GM12878 (cell line): Measurements from ENCODE around the gene IKBKG. TPM values are rescaled to one million over a fixed set of nuclear protein-coding genes. Genes with fewer than 3 reads are reported as not detected.

Experiments
- ATAC-seq: fragments of 200-7000 bp; cut with Tn5 transposase; 3 replicates; pipeline ENCODE4 v1.9.1; 2020; ENCODE audit warnings: mild to moderate bottlenecking, moderate library complexity
- BruUV-seq: library from RNA; stranded (reverse); fragments of 400-500 nt; replicated peaks from 2 replicates; lab custom pipeline; 2021; lab: Mats Ljungman, UMichigan
- CTCF ChIA-PET: fragments of 300-600 bp; sonication (Branson Sonifier 250); formaldehyde crosslinking; extraction: SDS; loops from one replicate; lab custom pipeline; 2021; ENCODE audit warnings: inconsistent platforms; lab: Yijun Ruan, JAX
- POLR2A ChIA-PET: fragments of 350-600 bp; formaldehyde crosslinking; extraction: SDS; loops from one replicate; lab custom pipeline; 2021; ENCODE audit warnings: inconsistent platforms; lab: Charles Lee
- RAD21 ChIA-PET: fragments of 300-600 bp; sonication (Branson Sonifier 250); formaldehyde crosslinking; loops from one replicate; lab custom pipeline; 2023; ENCODE audit warnings: antibody characterized with exemption; ENCODE audit not compliant: unreplicated experiment; lab: Charles Lee
- SMC1A ChIA-PET: fragments of 300-600 bp; sonication (Branson Sonifier 250); formaldehyde crosslinking; loops from one replicate; lab custom pipeline; 2023; ENCODE audit not compliant: unreplicated experiment, uncharacterized antibody; lab: Charles Lee
- DNase-seq: peaks from one replicate; pipeline ENCODE4 v3.0.0-alpha.2; 2011; ENCODE audit warnings: low read depth, low spot score
- FAIRE-seq: peaks from 3 replicates; lab custom pipeline; 2011; peaks lifted over from hg19 to GRCh38; lab: Jason Lieb, UNC
- H2AFZ ChIP-seq: 2 replicates; pipeline ENCODE4 v1.6.0; 2011; ENCODE audit warnings: low read depth, low read length, control low read depth; ENCODE audit not compliant: control insufficient read depth
- H3K27ac ChIP-seq: 2 replicates; pipeline ENCODE4 v1.5.1; 2011; ENCODE audit warnings: control low read depth; ENCODE audit not compliant: control insufficient read depth, insufficient read depth
- H3K27me3 ChIP-seq, 2 experiments: replicated peaks in 1 of 2; 2 replicates each; pipeline versions ENCODE4 v1.6.0 to v1.6.1; 2011; ENCODE audit warnings: low read length in 1 of 2; ENCODE audit not compliant: control insufficient read depth in 2 of 2, insufficient read depth in 2 of 2
- H3K36me3 ChIP-seq, 2 experiments: 2 replicates each; pipeline ENCODE4 v1.5.1; 2011; ENCODE audit warnings: low read length in 1 of 2; ENCODE audit not compliant: control insufficient read depth in 2 of 2, insufficient read depth in 2 of 2
- H3K4me1 ChIP-seq: 2 replicates; pipeline ENCODE4 v1.6.1; 2011; ENCODE audit warnings: mild to moderate bottlenecking, low read length, moderate library complexity, mixed read lengths; ENCODE audit not compliant: control insufficient read depth, insufficient read depth
- H3K4me2 ChIP-seq: 2 replicates; pipeline ENCODE4 v1.6.0; 2011; ENCODE audit warnings: control low read depth; ENCODE audit not compliant: control insufficient read depth, insufficient read depth
- H3K4me3 ChIP-seq: fragments of 200-600 bp; sonication (generic); 2 replicates; pipeline ENCODE4 v1.5.1; 2016
- H3K79me2 ChIP-seq: 2 replicates; pipeline ENCODE4 v1.6.0; 2011; ENCODE audit warnings: low read length; ENCODE audit not compliant: control insufficient read depth, insufficient read depth
- H3K9ac ChIP-seq: 2 replicates; pipeline ENCODE4 v1.8.0; 2011; ENCODE audit warnings: low read length, control low read depth, mixed read lengths; ENCODE audit not compliant: control insufficient read depth, insufficient read depth
- H3K9me3 ChIP-seq: replicated peaks from 3 replicates; pipeline ENCODE4 v1.5.1; 2011; ENCODE audit warnings: mild to moderate bottlenecking, low read length; ENCODE audit not compliant: control insufficient read depth, insufficient read depth
- H4K20me1 ChIP-seq: 2 replicates; pipeline ENCODE4 v1.6.0; 2011; ENCODE audit not compliant: control insufficient read depth, insufficient read depth
- EED ChIP-seq: sonication (generic); IDR thresholded peaks from 2 replicates; pipeline ENCODE4 v1.6.1; 2016; ENCODE audit warnings: antibody characterized with exemption, low read depth
- MXI1 ChIP-seq: fragments of 150-350 bp; IDR thresholded peaks from 2 replicates; pipeline ENCODE4 v1.6.1; 2011; ENCODE audit warnings: low read depth, mild to moderate bottlenecking, inconsistent platforms, low read length, improper control_type of control experiment
- NRF1 ChIP-seq: conservative IDR thresholded peaks from 2 replicates; pipeline ENCODE4 v1.6.1; 2011; ENCODE audit warnings: mild to moderate bottlenecking, low read depth, low read length, improper control_type of control experiment
- WGBS: methylation state at CpG from one replicate; pipeline ENCODE4 v1.1.6; 2016; ENCODE audit warnings: low lambda C conversion rate; ENCODE audit not compliant: insufficient replicate concordance, insufficient coverage; ENCODE audit errors: missing lambda C conversion rate; 5-methylcytosine and 5-hydroxymethylcytosine counted together
- in situ Hi-C: fragments of 300-500 bp; cut with MboI; formaldehyde crosslinking; loops from 9 replicates; pipeline ENCODE4 v1.14.3; 2018; ENCODE audit warnings: mixed read lengths
- intact Hi-C: fragments of 100-400 bp; cut with micrococcal nuclease; formaldehyde crosslinking; loops from one replicate; pipeline ENCODE4 v1.14.2; 2022; ENCODE audit not compliant: unreplicated experiment
- polyA plus RNA-seq, 11 experiments: library from polyadenylated mRNA; depleted of rRNA in 4 of 11; unstranded in 6 of 11; stranded (reverse) in 5 of 11; fragments of >200 nt; fragmentation: Nextera tagmentation in 4 of 11; fragmentation: Illumina TruSeq in 1 of 11; extraction: Ambion mirVana in 4 of 11; extraction: Trizol in 1 of 11; gene quantifications; 1 replicate in 1 of 11; 2 replicates in 10 of 11; pipeline versions ENCODE4 v1.2.1 to v1.2.3, GENCODE V29; 2011 to 2016; ENCODE audit warnings: inconsistent platforms in 2 of 11, missing spikeins in 2 of 11, low read depth in 1 of 11
- total RNA-seq, 4 experiments: library from RNA; depleted of rRNA in 3 of 4; stranded (reverse); fragments of >200 nt in 3 of 4; fragmentation: Illumina TruSeq in 1 of 4; extraction: Trizol in 1 of 4; gene quantifications; 2 replicates each; pipeline versions ENCODE4 v1.2.1 to v1.2.3, GENCODE V29; 2013 to 2021
- TF ChIP-seq, protein P1 (sequence below): fragments of 450-650 bp; IDR thresholded peaks from 2 replicates; pipeline ENCODE4 v1.6.1; 2016; ENCODE audit warnings: mild to moderate bottlenecking
- TF ChIP-seq, protein P2 (sequence below): fragments of 450-650 bp; IDR thresholded peaks from 2 replicates; pipeline ENCODE4 v1.6.1; 2018; ENCODE audit warnings: mild to moderate bottlenecking, low read depth, moderate library complexity; ENCODE audit not compliant: partially characterized antibody

IKBKG gene
- total and polyA plus RNA-seq, 10 of the 15 experiments (the other 5 are each of a cell fraction or from before 2014, with no cell fraction given) = 0.35 to 30.7 (median 16.7) TPM

DNA sequence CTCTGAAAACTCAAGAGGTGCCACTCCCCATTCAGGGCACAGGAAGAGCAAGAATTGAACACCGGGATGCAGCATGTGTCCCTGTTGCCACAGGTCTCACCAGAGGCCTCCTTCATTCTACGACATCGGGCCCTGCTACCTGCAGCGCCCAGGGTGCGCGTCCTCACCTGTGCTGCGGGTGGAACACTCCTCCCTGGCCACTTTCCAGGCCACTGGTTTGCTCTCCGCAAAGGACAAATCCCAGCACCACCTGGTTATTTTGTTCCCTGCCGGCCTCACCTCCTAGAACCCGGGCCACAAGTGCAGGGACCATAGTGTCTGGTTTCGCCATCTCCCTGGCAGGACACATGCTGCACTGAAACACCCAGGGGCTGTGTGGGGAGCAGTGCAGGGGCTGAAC lies 17.1 kb upstream of the IKBKG start:
- BruUV-seq = no TSS peak
- Histone ChIP-seq H3K36me3 (peaks cover 4 to 6% of the 10 kb centered on the region in 2 experiments), H3K79me2 (no peaks in the 10 kb centered on the region), H3K27me3 (no peaks in the 10 kb centered on the region), H4K20me1 (no peaks in the 10 kb centered on the region), H3K4me3 (no peak overlapping the region), H2AFZ (no peak overlapping the region), H3K4me2 (no peak overlapping the region), H3K9me3 (no peaks in the 10 kb centered on the region), H3K4me1 (peaks cover 15% of the 10 kb centered on the region), H3K27ac (no peak overlapping the region), H3K9ac (no peak overlapping the region)
- in situ Hi-C loops (loop anchor here (25.0 kb wide), 1 partner anchor 393 kb away; the partner anchor contains the start of gene OPN1LW), intact Hi-C loops (no loop called here)
- ChIA-PET RAD21 (no interaction called here), SMC1A (no interaction called here), CTCF (interaction anchor here (1.2 kb wide), 1 partner anchor 157 kb away, joined by 5 read pairs; no protein-coding TSS in a partner anchor), POLR2A (no interaction called here)
- no peak for FAIRE-seq
- 66% methylated on average over 11 of the region's 11 CpGs for WGBS
- TF ChIP-seq EED = no peak
- no peak for TF ChIP-seq MXI1
- TF ChIP-seq NRF1 = no peak
- TF ChIP-seq, protein P1, sequence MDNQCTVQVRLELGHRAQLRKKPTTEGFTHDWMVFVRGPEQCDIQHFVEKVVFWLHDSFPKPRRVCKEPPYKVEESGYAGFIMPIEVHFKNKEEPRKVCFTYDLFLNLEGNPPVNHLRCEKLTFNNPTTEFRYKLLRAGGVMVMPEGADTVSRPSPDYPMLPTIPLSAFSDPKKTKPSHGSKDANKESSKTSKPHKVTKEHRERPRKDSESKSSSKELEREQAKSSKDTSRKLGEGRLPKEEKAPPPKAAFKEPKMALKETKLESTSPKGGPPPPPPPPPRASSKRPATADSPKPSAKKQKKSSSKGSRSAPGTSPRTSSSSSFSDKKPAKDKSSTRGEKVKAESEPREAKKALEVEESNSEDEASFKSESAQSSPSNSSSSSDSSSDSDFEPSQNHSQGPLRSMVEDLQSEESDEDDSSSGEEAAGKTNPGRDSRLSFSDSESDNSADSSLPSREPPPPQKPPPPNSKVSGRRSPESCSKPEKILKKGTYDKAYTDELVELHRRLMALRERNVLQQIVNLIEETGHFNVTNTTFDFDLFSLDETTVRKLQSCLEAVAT = no peak
- TF ChIP-seq, protein P2, sequence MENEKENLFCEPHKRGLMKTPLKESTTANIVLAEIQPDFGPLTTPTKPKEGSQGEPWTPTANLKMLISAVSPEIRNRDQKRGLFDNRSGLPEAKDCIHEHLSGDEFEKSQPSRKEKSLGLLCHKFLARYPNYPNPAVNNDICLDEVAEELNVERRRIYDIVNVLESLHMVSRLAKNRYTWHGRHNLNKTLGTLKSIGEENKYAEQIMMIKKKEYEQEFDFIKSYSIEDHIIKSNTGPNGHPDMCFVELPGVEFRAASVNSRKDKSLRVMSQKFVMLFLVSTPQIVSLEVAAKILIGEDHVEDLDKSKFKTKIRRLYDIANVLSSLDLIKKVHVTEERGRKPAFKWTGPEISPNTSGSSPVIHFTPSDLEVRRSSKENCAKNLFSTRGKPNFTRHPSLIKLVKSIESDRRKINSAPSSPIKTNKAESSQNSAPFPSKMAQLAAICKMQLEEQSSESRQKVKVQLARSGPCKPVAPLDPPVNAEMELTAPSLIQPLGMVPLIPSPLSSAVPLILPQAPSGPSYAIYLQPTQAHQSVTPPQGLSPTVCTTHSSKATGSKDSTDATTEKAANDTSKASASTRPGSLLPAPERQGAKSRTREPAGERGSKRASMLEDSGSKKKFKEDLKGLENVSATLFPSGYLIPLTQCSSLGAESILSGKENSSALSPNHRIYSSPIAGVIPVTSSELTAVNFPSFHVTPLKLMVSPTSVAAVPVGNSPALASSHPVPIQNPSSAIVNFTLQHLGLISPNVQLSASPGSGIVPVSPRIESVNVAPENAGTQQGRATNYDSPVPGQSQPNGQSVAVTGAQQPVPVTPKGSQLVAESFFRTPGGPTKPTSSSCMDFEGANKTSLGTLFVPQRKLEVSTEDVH = no peak
- no peak for ATAC-seq
- no peak for DNase-seq
